ENCODE measurements around the gene ATXN2. TPM values are rescaled to one million over a fixed set of nuclear protein-coding genes. Genes with fewer than 3 reads are reported as not detected.

ATXN2 gene
- total and polyA plus RNA-seq, 9 of the 15 experiments (the other 6 are each of a cell fraction or from before 2014, with no cell fraction given) = 16.8 to 67.8 (median 29.3) TPM

GRCh38 chr12:111597831-111598636, 1.1 kb downstream of the ATXN2 start (continued):
- TF ChIP-seq MGA (IDR thresholded peaks at IDR 0.05) = 0 out of 2 replicates have a peak, but pooled peaks have one; percentile 19
- TF ChIP-seq ARID1B (IDR thresholded peaks at IDR 0.05) = no peak
- TF ChIP-seq ZNF551 (CRISPR knock-in tag; IDR thresholded peaks at IDR 0.05) = no peak
- no peak for TF ChIP-seq ZBTB49 (CRISPR knock-in tag; IDR thresholded peaks at IDR 0.05; ENCODE audit: borderline replicate concordance)
- TF ChIP-seq SMARCA5 (IDR thresholded peaks at IDR 0.05) = no peak
- no peak for TF ChIP-seq ATF3 (IDR thresholded peaks at IDR 0.05)
- TF ChIP-seq ATF3 (CRISPR knock-in tag; conservative IDR thresholded peaks at IDR 0.05) = no peak
- TF ChIP-seq TEAD2 (tag; IDR thresholded peaks at IDR 0.05) = no peak

All from K562 (cell line).